Renal cortex interstitium (tissue), 11 donors: ENCODE measurements around the gene PTPRN2. TPM values are rescaled to one million over a fixed set of nuclear protein-coding genes. Genes with fewer than 3 reads are reported as not detected.
"Not testable (repeated sequence)": the region's sequence is repeated elsewhere in the genome, so short reads cannot be mapped to it uniquely, and the experiment has no call there.

Source experiments
- DNase-seq, 11 donors: peaks; one replicate each; pipeline ENCODE4 v3.0.0-alpha.2; 2013; ENCODE audit warnings: low read depth in 9 of 11, low spot score in 4 of 11; ENCODE audit errors: extremely low read depth in 1 of 11
- polyA plus RNA-seq, 3 donors: library from polyadenylated mRNA; unstranded; fragments of 120-200 nt; gene quantifications; one replicate each; pipeline ENCODE4 v1.2.1, GENCODE V29; 2013; ENCODE audit not compliant: insufficient read length in 3 of 3

The PTPRN2 gene
- polyA plus RNA-seq, 3 donors = 6.0 to 7.7 (median 7.2) TPM

- DNase-seq = no peak
These were observed 916.0 kb downstream of the PTPRN2 start for GRCh38 chr7:157671358-157672255.

GRCh38 chr7:157670490-157671357 is 916.9 kb downstream of the PTPRN2 start:
- no peak for DNase-seq

- no peak for DNase-seq
These were observed 917.8 kb downstream of the PTPRN2 start for GRCh38 chr7:157669768-157670351.

GRCh38 chr7:157668884-157669767 is 918.5 kb downstream of the PTPRN2 start:
- no peak for DNase-seq

GRCh38 chr7:157668221-157668883 is 919.3 kb downstream of the PTPRN2 start:
- no peak for DNase-seq

- no peak for DNase-seq
These were observed 919.9 kb downstream of the PTPRN2 start for GRCh38 chr7:157667731-157668130.

GRCh38 chr7:157667261-157667660 is 920.4 kb downstream of the PTPRN2 start:
- no peak for DNase-seq

GRCh38 chr7:157666530-157667040 is 921.0 kb downstream of the PTPRN2 start:
- DNase-seq = no peak

- not testable (repeated sequence) for DNase-seq
These were observed 922.0 kb downstream of the PTPRN2 start for GRCh38 chr7:157665634-157665988.

- DNase-seq = no peak
These were observed 922.6 kb downstream of the PTPRN2 start for GRCh38 chr7:157664871-157665633.

- no peak for DNase-seq
These were observed 923.6 kb downstream of the PTPRN2 start for GRCh38 chr7:157664034-157664433.

GRCh38 chr7:157662981-157663716 is 924.5 kb downstream of the PTPRN2 start:
- peak in 4 of 11 donors; percentile 37 to 57 (median 48) for DNase-seq

- no peak for DNase-seq
These were observed 925.4 kb downstream of the PTPRN2 start for GRCh38 chr7:157662110-157662791.

- DNase-seq = no peak
These were observed 926.0 kb downstream of the PTPRN2 start for GRCh38 chr7:157661611-157661975.

- DNase-seq = no peak
These were observed 926.5 kb downstream of the PTPRN2 start for GRCh38 chr7:157660971-157661610.
